Sigmoid colon (tissue), 7 donors: ENCODE measurements around the gene KIRREL3. TPM values are rescaled to one million over a fixed set of nuclear protein-coding genes. Genes with fewer than 3 reads are reported as not detected.

Experiments used
- DNase-seq: peaks from one replicate; pipeline ENCODE4 v3.0.0-alpha.2; 2019
- H3K27ac ChIP-seq, 4 donors: fragments of 200-600 bp; sonication (generic); one replicate each; pipeline ENCODE4 v1.5.1; 2016 to 2019; ENCODE audit warnings: mild to moderate bottlenecking in 1 of 4
- H3K27me3 ChIP-seq, 3 donors: fragments of 200-600 bp; sonication (generic); one replicate each; pipeline ENCODE4 v1.5.1; 2019; ENCODE audit warnings: mild to moderate bottlenecking in 1 of 3
- H3K36me3 ChIP-seq, 4 donors: fragments of 200-600 bp; sonication (generic); one replicate each; pipeline ENCODE4 v1.5.1; 2016 to 2019
- H3K4me1 ChIP-seq, 4 donors: fragments of 200-600 bp; sonication (generic); one replicate each; pipeline ENCODE4 v1.5.1; 2017 to 2019
- H3K4me3 ChIP-seq, 4 donors: fragments of 200-600 bp; sonication (generic); one replicate each; pipeline ENCODE4 v1.5.1; 2017 to 2019; ENCODE audit warnings: mild to moderate bottlenecking in 2 of 4, moderate library complexity in 1 of 4
- H3K9me3 ChIP-seq, 4 donors: fragments of 200-600 bp in 3 of 4; sonication (generic) in 3 of 4; one replicate each; pipeline versions ENCODE4 v1.5.1 to v1.6.1; 2013 to 2019
- CTCF ChIP-seq, 4 experiments: fragments of 450-650 bp in 3 of 4; fragments of 200-600 bp in 1 of 4; IDR thresholded peaks; one replicate each; pipeline ENCODE4 v1.5.1; 2016 to 2019; ENCODE audit warnings: antibody characterized with exemption in 4 of 4, mild to moderate bottlenecking in 3 of 4, moderate library complexity in 2 of 4
- EP300 ChIP-seq, 4 donors: sonication (generic); formaldehyde crosslinking; IDR thresholded peaks; one replicate each; pipeline ENCODE4 v1.6.1; 2017; ENCODE audit warnings: antibody characterized with exemption in 4 of 4
- POLR2A ChIP-seq, 2 donors: fragments of 450-650 bp; IDR thresholded peaks; one replicate each; pipeline ENCODE4 v1.6.1; 2016; ENCODE audit warnings: antibody characterized with exemption in 2 of 2, mild to moderate bottlenecking in 2 of 2, moderate library complexity in 2 of 2
- POLR2AphosphoS5 ChIP-seq, 4 donors: sonication (generic); formaldehyde crosslinking; IDR thresholded peaks; one replicate each; pipeline ENCODE4 v1.6.1; 2017; ENCODE audit warnings: antibody characterized with exemption in 4 of 4
- WGBS, 2 donors: extraction: QIAGEN DNeasy Blood & Tissue Kit; methylation state at CpG; one replicate each; pipeline ENCODE4 v1.1.7; 2013; 5-methylcytosine and 5-hydroxymethylcytosine counted together
- intact Hi-C: fragments of 100-400 bp; cut with DNase I; formaldehyde crosslinking; loops from one replicate; pipeline ENCODE4 v1.15.1; 2023
- polyA plus RNA-seq, 3 donors: library from polyadenylated mRNA; stranded (reverse); fragments of 200-250 nt; gene quantifications; one replicate each; pipeline ENCODE4 v1.2.3, GENCODE V29; 2013
- total RNA-seq, 4 donors: library from RNA; depleted of rRNA; stranded (reverse); fragments of >200 nt; gene quantifications; one replicate each; pipeline ENCODE4 v1.1.0, GENCODE V29; 2016
- donor health status: healthy with polysubstance abuse.
- donor health status: Bipolar disorder and iron deficiency.
- donor health status: healthy.

KIRREL3 gene
- total and polyA plus RNA-seq, 7 donors: under 0.01 to 3.3 (median 1.0) TPM

GRCh38 chr11:126407101-126407521, 593.5 kb downstream of the KIRREL3 start:
- TF ChIP-seq POLR2AphosphoS5 (IDR thresholded peaks at IDR 0.05): no peak
- no peak for TF ChIP-seq CTCF (IDR thresholded peaks at IDR 0.05)
- TF ChIP-seq EP300 (IDR thresholded peaks at IDR 0.05): no peak
- no peak for TF ChIP-seq POLR2A (IDR thresholded peaks at IDR 0.05)
- H3K27ac ChIP-seq: no peak overlapping the region
- peaks cover 0 to 45% (median 17%) of the 10 kb centered on the region in 4 donors for H3K36me3 ChIP-seq
- no peaks in the 10 kb centered on the region for H3K9me3 ChIP-seq
- H3K27me3 ChIP-seq: no peaks in the 10 kb centered on the region
- H3K4me3 ChIP-seq: no peak overlapping the region
- WGBS, 2 donors: 86 to 92% methylated on average over 12 of the region's 12 CpGs
- intact Hi-C loops: no loop called here
- peaks cover 0 to 18% (median 15%) of the 10 kb centered on the region in 4 donors for H3K4me1 ChIP-seq
- no peak for DNase-seq

GRCh38 chr11:126406368-126406767, 594.2 kb downstream of the KIRREL3 start:
- Histone ChIP-seq H3K9me3 (no peaks in the 10 kb centered on the region), H3K4me3 (no peak overlapping the region), H3K27me3 (no peaks in the 10 kb centered on the region), H3K4me1 (peaks cover 0 to 13% (median 11%) of the 10 kb centered on the region in 4 donors), H3K27ac (peak overlapping the region in 1 of 4 donors; percentile 12), H3K36me3 (peaks cover 0 to 41% (median 17%) of the 10 kb centered on the region in 4 donors)
- intact Hi-C loops: no loop called here
- 90 to 92% methylated on average over 8 of the region's 8 CpGs for WGBS, 2 donors
- TF ChIP-seq CTCF (IDR thresholded peaks at IDR 0.05) (no peak), POLR2AphosphoS5 (IDR thresholded peaks at IDR 0.05) (no peak), EP300 (IDR thresholded peaks at IDR 0.05) (no peak), POLR2A (IDR thresholded peaks at IDR 0.05) (no peak)
- no peak for DNase-seq

DNA sequence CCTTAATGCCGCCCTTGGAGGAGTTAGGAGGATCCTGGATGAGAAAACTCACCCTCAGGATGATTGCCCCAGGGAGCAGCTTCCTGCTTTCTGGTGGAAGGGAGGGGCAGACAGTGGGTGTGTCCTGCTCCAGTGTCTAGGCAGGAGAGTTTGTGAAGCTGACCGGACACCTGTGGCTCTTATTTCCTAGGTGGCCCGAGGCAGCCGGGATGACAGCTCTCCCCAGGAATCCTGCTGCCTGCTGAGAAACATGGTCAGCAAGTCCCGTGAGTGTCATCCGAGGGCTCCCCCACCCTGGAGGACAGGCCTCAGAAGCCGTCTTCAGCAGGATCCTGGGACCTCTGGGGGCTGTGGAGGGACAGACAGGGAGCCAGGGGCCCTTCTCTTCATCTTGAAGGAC, 594.7 kb downstream of the KIRREL3 start:
- Histone ChIP-seq H3K27ac (peak overlapping the region in 1 of 4 donors; percentile 12), H3K9me3 (no peaks in the 10 kb centered on the region), H3K36me3 (peaks cover 0 to 39% (median 17%) of the 10 kb centered on the region in 4 donors), H3K4me3 (no peak overlapping the region), H3K27me3 (no peaks in the 10 kb centered on the region), H3K4me1 (peaks cover 0 to 8% (median 6%) of the 10 kb centered on the region in 4 donors)
- DNase-seq: no peak
- intact Hi-C loops: no loop called here
- TF ChIP-seq CTCF (IDR thresholded peaks at IDR 0.05): no peak
- TF ChIP-seq POLR2AphosphoS5 (IDR thresholded peaks at IDR 0.05): no peak
- peak in 1 of 2 donors; percentile 50 for TF ChIP-seq POLR2A (IDR thresholded peaks at IDR 0.05)
- TF ChIP-seq EP300 (IDR thresholded peaks at IDR 0.05): no peak
- 25 to 69% methylated on average over 7 of the region's 7 CpGs for WGBS, 2 donors

DNA sequence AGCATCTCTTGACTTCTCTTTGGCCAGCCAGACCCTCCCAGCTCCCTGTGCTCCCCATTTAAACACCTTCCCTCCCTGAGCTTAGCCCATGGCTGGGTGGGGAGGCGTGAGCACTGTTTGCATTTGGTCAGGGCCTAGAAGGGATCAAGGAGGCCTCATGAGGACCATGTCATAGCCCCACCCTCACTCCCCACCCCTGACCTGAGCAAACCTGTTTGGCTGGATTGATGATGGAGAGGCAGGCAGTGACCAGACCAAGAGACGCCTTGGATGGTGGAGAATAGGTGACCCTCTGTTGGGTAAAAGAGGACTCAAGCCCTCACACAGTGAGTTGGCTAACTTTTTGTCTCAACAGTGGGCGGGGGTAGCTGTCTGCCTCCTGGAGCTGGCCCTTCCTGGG, 595.2 kb downstream of the KIRREL3 start:
- Histone ChIP-seq H3K9me3 (no peaks in the 10 kb centered on the region), H3K4me3 (no peak overlapping the region), H3K4me1 (peaks cover 0 to 3% (median under 1%) of the 10 kb centered on the region in 4 donors), H3K27ac (peak overlapping the region in 1 of 4 donors; percentile 12), H3K36me3 (peaks cover 0 to 39% (median 17%) of the 10 kb centered on the region in 4 donors), H3K27me3 (no peaks in the 10 kb centered on the region)
- TF ChIP-seq CTCF (IDR thresholded peaks at IDR 0.05) (no peak), POLR2AphosphoS5 (IDR thresholded peaks at IDR 0.05) (no peak), EP300 (IDR thresholded peaks at IDR 0.05) (no peak), POLR2A (IDR thresholded peaks at IDR 0.05) (no peak)
- intact Hi-C loops: no loop called here
- no peak for DNase-seq
- WGBS, 2 donors: 30 to 80% methylated on average over 3 of the region's 3 CpGs

GRCh38 chr11:126404367-126404766, 596.2 kb downstream of the KIRREL3 start:
- H3K27me3 ChIP-seq: no peaks in the 10 kb centered on the region
- no peak for DNase-seq
- peaks cover 0 to 30% (median 16%) of the 10 kb centered on the region in 4 donors for H3K36me3 ChIP-seq
- no peaks in the 10 kb centered on the region for H3K9me3 ChIP-seq
- no peaks in the 10 kb centered on the region for H3K4me1 ChIP-seq
- WGBS, 2 donors: 88 to 92% methylated on average over 5 of the region's 5 CpGs
- H3K27ac ChIP-seq: no peak overlapping the region
- no peak overlapping the region for H3K4me3 ChIP-seq
- TF ChIP-seq CTCF (IDR thresholded peaks at IDR 0.05): no peak
- TF ChIP-seq POLR2AphosphoS5 (IDR thresholded peaks at IDR 0.05): no peak
- TF ChIP-seq POLR2A (IDR thresholded peaks at IDR 0.05): no peak
- TF ChIP-seq EP300 (IDR thresholded peaks at IDR 0.05): no peak
- intact Hi-C loops: no loop called here
